ENCODE results near the gene CLEC14A.

DNA sequence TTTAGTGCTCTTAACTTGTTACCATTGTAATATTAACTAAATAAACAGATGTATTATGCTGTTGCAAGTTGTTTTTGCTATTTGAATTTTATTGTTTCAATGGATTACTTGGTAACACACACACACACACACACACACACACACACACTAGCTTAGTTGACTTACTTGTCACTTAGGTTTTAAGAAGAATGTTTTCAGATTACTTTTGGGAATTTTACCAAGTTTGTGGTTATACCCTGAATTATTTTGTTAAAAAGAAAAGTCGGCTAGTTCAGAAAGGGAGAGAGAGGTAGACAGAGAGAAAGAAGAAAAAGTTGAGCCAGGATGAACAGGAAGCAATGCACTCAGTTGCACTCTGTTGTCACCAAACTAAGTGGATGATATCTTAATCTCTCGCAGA is 42.9 kb downstream of the CLEC14A start:
- TF ChIP-seq POLR2A (IDR thresholded peaks at IDR 0.05; ENCODE audit: low read depth, low read length) (no peak), TAF1 (IDR thresholded peaks at IDR 0.05; ENCODE audit: low read depth, low read length) (no peak), SPI1 (IDR thresholded peaks at IDR 0.05; ENCODE audit: low read depth, low read length) (no peak), POLR2AphosphoS5 (IDR thresholded peaks at IDR 0.05; ENCODE audit: low read depth, low read length) (no peak)
